Measurements from ENCODE around the gene ZFP3.
"Not testable (repeated sequence)": the region's sequence is repeated elsewhere in the genome, so short reads cannot be mapped to it uniquely, and the experiment has no call there.

GRCh38 chr17:5120436-5121185, 42.3 kb downstream of the ZFP3 start:
- not testable (repeated sequence) for TF ChIP-seq RCOR1 (IDR thresholded peaks at IDR 0.05; ENCODE audit: insufficient replicate concordance, low read length); POLR2A (IDR thresholded peaks at IDR 0.05; ENCODE audit: low read depth, low read length); SMC3 (IDR thresholded peaks at IDR 0.05; ENCODE audit: low read depth, low read length)
